Spleen (tissue), 7 donors: ENCODE results near the gene ARSB.

ENCODE experiments used
- POLR2A ChIP-seq, 3 donors: fragments of 450-650 bp; IDR thresholded peaks; one replicate each; pipeline ENCODE4 v1.5.1; 2017; ENCODE audit warnings: antibody characterized with exemption in 3 of 3, mild to moderate bottlenecking in 1 of 3
- POLR2AphosphoS5 ChIP-seq, 3 donors: sonication (generic); formaldehyde crosslinking; IDR thresholded peaks; one replicate each; pipeline ENCODE4 v1.5.1; 2017; ENCODE audit warnings: antibody characterized with exemption in 3 of 3
- TF ChIP-seq, protein P1 (sequence below), 11 experiments: fragments of 200-600 bp in 7 of 11; fragments of 450-650 bp in 4 of 11; sonication (generic) in 4 of 11; IDR thresholded peaks in 8 of 11; conservative IDR thresholded peaks in 3 of 11; 1 replicate in 7 of 11; 2 replicates in 4 of 11; pipeline versions ENCODE4 v1.4.0 to v1.8.0; 2016 to 2021; ENCODE audit warnings: antibody characterized with exemption in 11 of 11, inconsistent platforms in 4 of 11, mild to moderate bottlenecking in 1 of 11
- donor health status: DM: no; HTN: no; CAD: no; lungs with moderate emphysema.
- donor health status: DM: no; HTN: no; CAD: no.
- donor health status: DM: no; HTN: no; CAD: no.

DNA sequence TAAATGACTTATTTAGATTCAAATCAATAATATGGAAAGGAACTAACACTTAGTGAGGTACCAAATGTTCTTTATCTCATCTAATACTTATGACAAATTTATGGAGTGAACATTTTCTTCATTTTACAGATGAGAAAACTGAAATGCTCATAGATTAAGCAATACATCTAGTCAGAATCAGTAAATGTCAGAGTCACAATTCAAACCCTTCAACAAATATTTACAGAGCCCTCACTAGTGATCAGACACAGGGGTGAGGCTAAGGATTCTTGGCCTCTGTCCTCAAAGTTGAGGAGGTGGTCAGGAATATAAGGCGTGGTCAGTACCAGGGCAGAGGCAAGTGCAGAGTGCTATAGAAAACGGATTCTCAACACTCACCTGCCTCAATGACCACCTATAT is 29.5 kb upstream of the ARSB start:
- TF ChIP-seq, protein P1, sequence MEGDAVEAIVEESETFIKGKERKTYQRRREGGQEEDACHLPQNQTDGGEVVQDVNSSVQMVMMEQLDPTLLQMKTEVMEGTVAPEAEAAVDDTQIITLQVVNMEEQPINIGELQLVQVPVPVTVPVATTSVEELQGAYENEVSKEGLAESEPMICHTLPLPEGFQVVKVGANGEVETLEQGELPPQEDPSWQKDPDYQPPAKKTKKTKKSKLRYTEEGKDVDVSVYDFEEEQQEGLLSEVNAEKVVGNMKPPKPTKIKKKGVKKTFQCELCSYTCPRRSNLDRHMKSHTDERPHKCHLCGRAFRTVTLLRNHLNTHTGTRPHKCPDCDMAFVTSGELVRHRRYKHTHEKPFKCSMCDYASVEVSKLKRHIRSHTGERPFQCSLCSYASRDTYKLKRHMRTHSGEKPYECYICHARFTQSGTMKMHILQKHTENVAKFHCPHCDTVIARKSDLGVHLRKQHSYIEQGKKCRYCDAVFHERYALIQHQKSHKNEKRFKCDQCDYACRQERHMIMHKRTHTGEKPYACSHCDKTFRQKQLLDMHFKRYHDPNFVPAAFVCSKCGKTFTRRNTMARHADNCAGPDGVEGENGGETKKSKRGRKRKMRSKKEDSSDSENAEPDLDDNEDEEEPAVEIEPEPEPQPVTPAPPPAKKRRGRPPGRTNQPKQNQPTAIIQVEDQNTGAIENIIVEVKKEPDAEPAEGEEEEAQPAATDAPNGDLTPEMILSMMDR (IDR thresholded peaks at IDR 0.05 in 8 of 11, conservative IDR thresholded peaks at IDR 0.05 in 3 of 11), result no peak
- TF ChIP-seq POLR2AphosphoS5 (IDR thresholded peaks at IDR 0.05), result no peak
- no peak for TF ChIP-seq POLR2A (IDR thresholded peaks at IDR 0.05)
